K562 (cell line): ENCODE measurements around the gene INPP4B. TPM values are rescaled to one million over a fixed set of nuclear protein-coding genes. Genes with fewer than 3 reads are reported as not detected.

Experiments
- CSDE1 ChIP-seq, 2 experiments: fragments of 450-650 bp; IDR thresholded peaks; 2 replicates each; pipeline ENCODE4 v1.6.1; 2016; ENCODE audit warnings: mild to moderate bottlenecking in 1 of 2
- GABPA ChIP-seq: fragments of 200-800 bp; sonication (Bioruptor generic); conservative IDR thresholded peaks from 2 replicates; pipeline ENCODE4 v1.6.1; 2016; ENCODE audit warnings: low read depth, missing genetic modification characterization, missing compliant biosample characterization
- KDM1A ChIP-seq, 2 experiments: fragments of 450-650 bp; IDR thresholded peaks; 2 replicates each; pipeline ENCODE4 v1.6.1; 2016; ENCODE audit warnings: mild to moderate bottlenecking in 2 of 2
- PHF8 ChIP-seq: fragments of 200-600 bp; sonication (generic); IDR thresholded peaks from 2 replicates; pipeline ENCODE4 v1.6.1; 2012; ENCODE audit warnings: mixed run types, mild to moderate bottlenecking, inconsistent platforms, low read length, moderate library complexity, borderline replicate concordance
- RBM15 ChIP-seq: fragments of 200-400 bp; formaldehyde crosslinking; IDR thresholded peaks from 2 replicates; pipeline ENCODE4 v1.6.1; 2018; ENCODE audit warnings: mild to moderate bottlenecking, low read length, moderate library complexity; ENCODE audit not compliant: insufficient read depth
- TEAD2 ChIP-seq: fragments of 450-650 bp; IDR thresholded peaks from 2 replicates; pipeline ENCODE4 v1.6.1; 2016; ENCODE audit warnings: missing genetic modification characterization, control low read depth, missing compliant biosample characterization
- XRCC3 ChIP-seq: fragments of 450-650 bp; IDR thresholded peaks from 2 replicates; pipeline ENCODE4 v1.6.1; 2017; ENCODE audit warnings: mild to moderate bottlenecking, moderate library complexity
- ZHX1 ChIP-seq: fragments of 150-350 bp; conservative IDR thresholded peaks from 2 replicates; pipeline ENCODE4 v1.6.1; 2014; ENCODE audit warnings: low read length
- polyA plus RNA-seq, 8 experiments: library from polyadenylated mRNA; depleted of rRNA in 4 of 8; stranded (reverse) in 5 of 8; unstranded in 3 of 8; fragments of >200 nt; fragmentation: Nextera tagmentation in 2 of 8; fragmentation: Illumina TruSeq in 1 of 8; extraction: Ambion mirVana in 2 of 8; extraction: Trizol in 1 of 8; gene quantifications; 2 replicates each; pipeline versions ENCODE4 v1.2.1 to v1.2.3, GENCODE V29; 2011 to 2014; ENCODE audit warnings: inconsistent platforms in 1 of 8, missing spikeins in 1 of 8
- total RNA-seq, 7 experiments: library from RNA; depleted of rRNA in 6 of 7; stranded (reverse); fragments of >200 nt in 6 of 7; fragmentation: Illumina TruSeq in 2 of 7; extraction: Trizol in 2 of 7; gene quantifications; 2 replicates each; pipeline versions ENCODE4 v1.2.1 to v1.2.3, GENCODE V29; 2011 to 2021; ENCODE audit warnings: low replicate concordance in 1 of 7
- TF ChIP-seq, protein P1 (sequence below): fragments of 250-450 bp; sonication (Bioruptor Pico); IDR thresholded peaks from 2 replicates; pipeline ENCODE4 v1.4.0; 2020

The INPP4B gene
- total and polyA plus RNA-seq, 9 of the 15 experiments (the other 6 are each of a cell fraction or from before 2014, with no cell fraction given), result 0.04 to 0.11 TPM; not detected in 7

GRCh38 chr4:142523111-142523510, 323.0 kb downstream of the INPP4B start (continued):
- TF ChIP-seq, protein P1, sequence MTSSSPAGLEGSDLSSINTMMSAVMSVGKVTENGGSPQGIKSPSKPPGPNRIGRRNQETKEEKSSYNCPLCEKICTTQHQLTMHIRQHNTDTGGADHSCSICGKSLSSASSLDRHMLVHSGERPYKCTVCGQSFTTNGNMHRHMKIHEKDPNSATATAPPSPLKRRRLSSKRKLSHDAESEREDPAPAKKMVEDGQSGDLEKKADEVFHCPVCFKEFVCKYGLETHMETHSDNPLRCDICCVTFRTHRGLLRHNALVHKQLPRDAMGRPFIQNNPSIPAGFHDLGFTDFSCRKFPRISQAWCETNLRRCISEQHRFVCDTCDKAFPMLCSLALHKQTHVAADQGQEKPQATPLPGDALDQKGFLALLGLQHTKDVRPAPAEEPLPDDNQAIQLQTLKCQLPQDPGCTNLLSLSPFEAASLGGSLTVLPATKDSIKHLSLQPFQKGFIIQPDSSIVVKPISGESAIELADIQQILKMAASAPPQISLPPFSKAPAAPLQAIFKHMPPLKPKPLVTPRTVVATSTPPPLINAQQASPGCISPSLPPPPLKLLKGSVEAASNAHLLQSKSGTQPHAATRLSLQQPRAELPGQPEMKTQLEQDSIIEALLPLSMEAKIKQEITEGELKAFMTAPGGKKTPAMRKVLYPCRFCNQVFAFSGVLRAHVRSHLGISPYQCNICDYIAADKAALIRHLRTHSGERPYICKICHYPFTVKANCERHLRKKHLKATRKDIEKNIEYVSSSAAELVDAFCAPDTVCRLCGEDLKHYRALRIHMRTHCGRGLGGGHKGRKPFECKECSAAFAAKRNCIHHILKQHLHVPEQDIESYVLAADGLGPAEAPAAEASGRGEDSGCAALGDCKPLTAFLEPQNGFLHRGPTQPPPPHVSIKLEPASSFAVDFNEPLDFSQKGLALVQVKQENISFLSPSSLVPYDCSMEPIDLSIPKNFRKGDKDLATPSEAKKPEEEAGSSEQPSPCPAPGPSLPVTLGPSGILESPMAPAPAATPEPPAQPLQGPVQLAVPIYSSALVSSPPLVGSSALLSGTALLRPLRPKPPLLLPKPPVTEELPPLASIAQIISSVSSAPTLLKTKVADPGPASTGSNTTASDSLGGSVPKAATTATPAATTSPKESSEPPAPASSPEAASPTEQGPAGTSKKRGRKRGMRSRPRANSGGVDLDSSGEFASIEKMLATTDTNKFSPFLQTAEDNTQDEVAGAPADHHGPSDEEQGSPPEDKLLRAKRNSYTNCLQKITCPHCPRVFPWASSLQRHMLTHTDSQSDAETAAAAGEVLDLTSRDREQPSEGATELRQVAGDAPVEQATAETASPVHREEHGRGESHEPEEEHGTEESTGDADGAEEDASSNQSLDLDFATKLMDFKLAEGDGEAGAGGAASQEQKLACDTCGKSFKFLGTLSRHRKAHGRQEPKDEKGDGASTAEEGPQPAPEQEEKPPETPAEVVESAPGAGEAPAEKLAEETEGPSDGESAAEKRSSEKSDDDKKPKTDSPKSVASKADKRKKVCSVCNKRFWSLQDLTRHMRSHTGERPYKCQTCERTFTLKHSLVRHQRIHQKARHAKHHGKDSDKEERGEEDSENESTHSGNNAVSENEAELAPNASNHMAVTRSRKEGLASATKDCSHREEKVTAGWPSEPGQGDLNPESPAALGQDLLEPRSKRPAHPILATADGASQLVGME (CRISPR knock-in tag), result no peak
- TF ChIP-seq RBM15, result no peak
- no peak for TF ChIP-seq TEAD2 (tag)
- no peak for TF ChIP-seq KDM1A (IDR thresholded peaks at IDR 0.05)
- no peak for TF ChIP-seq ZHX1
- no peak for TF ChIP-seq PHF8
- no peak for TF ChIP-seq XRCC3
- no peak for TF ChIP-seq CSDE1 (IDR thresholded peaks at IDR 0.05)
- TF ChIP-seq GABPA (tag), result no peak
